GM19351 (cell line): Measurements from ENCODE around the gene SPOCK1.

ENCODE experiments used
- ATAC-seq: cut with Tn5 transposase; IDR thresholded peaks from one replicate; pipeline ENCODE4 v1.9.1; 2021; ENCODE audit warnings: mild to moderate bottlenecking, moderate library complexity; ENCODE audit not compliant: unreplicated experiment

Gene SPOCK1

GRCh38 chr5:137446615-137447014 lies 52.5 kb downstream of the SPOCK1 start:
- no peak for ATAC-seq

- no peak for ATAC-seq
Observed at GRCh38 chr5:137446151-137446550, 53.0 kb downstream of the SPOCK1 start.

- no peak for ATAC-seq
Observed at GRCh38 chr5:137442660-137443059, 56.5 kb downstream of the SPOCK1 start.

GRCh38 chr5:137441476-137441875 lies 57.6 kb downstream of the SPOCK1 start:
- no peak for ATAC-seq

- no peak for ATAC-seq
Observed at GRCh38 chr5:137440795-137441194, 58.3 kb downstream of the SPOCK1 start.

GRCh38 chr5:137439645-137440044 lies 59.5 kb downstream of the SPOCK1 start:
- ATAC-seq: no peak

GRCh38 chr5:137438932-137439331 lies 60.2 kb downstream of the SPOCK1 start:
- ATAC-seq: no peak

GRCh38 chr5:137437774-137438173 lies 61.4 kb downstream of the SPOCK1 start:
- ATAC-seq: no peak

GRCh38 chr5:137433539-137433938 lies 65.6 kb downstream of the SPOCK1 start:
- no peak for ATAC-seq

GRCh38 chr5:137432376-137432775 lies 66.8 kb downstream of the SPOCK1 start:
- no peak for ATAC-seq

GRCh38 chr5:137431051-137431450 lies 68.1 kb downstream of the SPOCK1 start:
- ATAC-seq: no peak

GRCh38 chr5:137415231-137415681 lies 83.9 kb downstream of the SPOCK1 start:
- no peak for ATAC-seq

- no peak for ATAC-seq
Observed at GRCh38 chr5:137414112-137414755, 84.9 kb downstream of the SPOCK1 start.

GRCh38 chr5:137412136-137412535 lies 87.0 kb downstream of the SPOCK1 start:
- no peak for ATAC-seq

- ATAC-seq: no peak
Observed at GRCh38 chr5:137410234-137411010, 88.7 kb downstream of the SPOCK1 start.

- ATAC-seq: no peak
Observed at GRCh38 chr5:137409736-137410135, 89.4 kb downstream of the SPOCK1 start.

- no peak for ATAC-seq
Observed at GRCh38 chr5:137407090-137407489, 92.0 kb downstream of the SPOCK1 start.

- no peak for ATAC-seq
Observed at GRCh38 chr5:137405393-137405792, 93.7 kb downstream of the SPOCK1 start.

- ATAC-seq: no peak
Observed at GRCh38 chr5:137403869-137404268, 95.3 kb downstream of the SPOCK1 start.

GRCh38 chr5:137402436-137403187 lies 96.5 kb downstream of the SPOCK1 start:
- no peak for ATAC-seq

GRCh38 chr5:137401946-137402345 lies 97.2 kb downstream of the SPOCK1 start:
- ATAC-seq: no peak

GRCh38 chr5:137400571-137400970 lies 98.6 kb downstream of the SPOCK1 start:
- no peak for ATAC-seq
